GM19438 (cell line): ENCODE measurements around the gene CCDC154.

Source experiments
- ATAC-seq: cut with Tn5 transposase; IDR thresholded peaks from one replicate; pipeline ENCODE4 v1.9.1; 2021; ENCODE audit warnings: low read depth; ENCODE audit not compliant: unreplicated experiment

CCDC154 gene

GRCh38 chr16:1427473-1428461 is 16.6 kb downstream of the CCDC154 start:
- ATAC-seq: no peak

GRCh38 chr16:1426734-1427471 is 17.5 kb downstream of the CCDC154 start:
- no peak for ATAC-seq

- no peak for ATAC-seq
Measured at GRCh38 chr16:1425616-1426370, 18.6 kb downstream of the CCDC154 start.

GRCh38 chr16:1424028-1424427 is 20.3 kb downstream of the CCDC154 start:
- no peak for ATAC-seq

- ATAC-seq: no peak
Measured at GRCh38 chr16:1422076-1422475, 22.3 kb downstream of the CCDC154 start.

- ATAC-seq: no peak
Measured at GRCh38 chr16:1420111-1420539, 24.2 kb downstream of the CCDC154 start.

GRCh38 chr16:1416521-1416941 is 27.8 kb downstream of the CCDC154 start:
- ATAC-seq: no peak

GRCh38 chr16:1414532-1415260 is 29.7 kb downstream of the CCDC154 start, which contains the start of gene UNKL:
TSS of gene UNKL (minus strand) at chr16:1414704. CDS start at chr16:1414691, 13 bp downstream.
- no peak for ATAC-seq

GRCh38 chr16:1413684-1414531 is 30.4 kb downstream of the CCDC154 start:
- ATAC-seq: no peak

- ATAC-seq: no peak
Measured at GRCh38 chr16:1412847-1413246, 31.5 kb downstream of the CCDC154 start.

- ATAC-seq: no peak
Measured at GRCh38 chr16:1408171-1408837, 36.1 kb downstream of the CCDC154 start.

- no peak for ATAC-seq
Measured at GRCh38 chr16:1407753-1408152, 36.6 kb downstream of the CCDC154 start.

GRCh38 chr16:1403733-1404132 is 40.6 kb downstream of the CCDC154 start:
- ATAC-seq: no peak

GRCh38 chr16:1403036-1403435 is 41.3 kb downstream of the CCDC154 start:
- ATAC-seq: no peak

GRCh38 chr16:1401758-1402154 is 42.6 kb downstream of the CCDC154 start:
- ATAC-seq: no peak

- ATAC-seq: no peak
Measured at GRCh38 chr16:1401061-1401757, 43.1 kb downstream of the CCDC154 start.

GRCh38 chr16:1398826-1399581 is 45.4 kb downstream of the CCDC154 start:
- no peak for ATAC-seq
